ENCODE results near the gene LRRC26.

GRCh38 chr9:137169896-137170358 lies at the start of gene LRRC26:
- TF ChIP-seq HMGXB4 (CRISPR knock-in tag; IDR thresholded peaks at IDR 0.05; ENCODE audit: borderline replicate concordance in 1 of 2, low read depth in 1 of 2): no peak
- TF ChIP-seq RBFOX2 (IDR thresholded peaks at IDR 0.05; ENCODE audit: low read depth, low read length): no peak
- no peak for TF ChIP-seq EZH2 (conservative IDR thresholded peaks at IDR 0.05; ENCODE audit: low read depth, low read length)
- TF ChIP-seq MTF1 (CRISPR knock-in tag; IDR thresholded peaks at IDR 0.05): no peak
- no peak for TF ChIP-seq CTCF (CRISPR knock-in tag; IDR thresholded peaks at IDR 0.05)
- no peak for TF ChIP-seq ZBTB25 (CRISPR knock-in tag; IDR thresholded peaks at IDR 0.05)
- TF ChIP-seq ZNF101 (CRISPR knock-in tag; IDR thresholded peaks at IDR 0.05; ENCODE audit: borderline replicate concordance, low read depth): no peak
- TF ChIP-seq PBX3 (CRISPR knock-in tag; IDR thresholded peaks at IDR 0.05; ENCODE audit: borderline replicate concordance): no peak
- no peak for TF ChIP-seq SNAPC4 (CRISPR knock-in tag; IDR thresholded peaks at IDR 0.05)
- TF ChIP-seq PHF20 (CRISPR knock-in tag; IDR thresholded peaks at IDR 0.05): no peak
- no peak for TF ChIP-seq ZNF629 (CRISPR knock-in tag; conservative IDR thresholded peaks at IDR 0.05)

Measured in HepG2 (cell line).